Measurements from ENCODE around the gene CLDN34.

Gene CLDN34

DNA sequence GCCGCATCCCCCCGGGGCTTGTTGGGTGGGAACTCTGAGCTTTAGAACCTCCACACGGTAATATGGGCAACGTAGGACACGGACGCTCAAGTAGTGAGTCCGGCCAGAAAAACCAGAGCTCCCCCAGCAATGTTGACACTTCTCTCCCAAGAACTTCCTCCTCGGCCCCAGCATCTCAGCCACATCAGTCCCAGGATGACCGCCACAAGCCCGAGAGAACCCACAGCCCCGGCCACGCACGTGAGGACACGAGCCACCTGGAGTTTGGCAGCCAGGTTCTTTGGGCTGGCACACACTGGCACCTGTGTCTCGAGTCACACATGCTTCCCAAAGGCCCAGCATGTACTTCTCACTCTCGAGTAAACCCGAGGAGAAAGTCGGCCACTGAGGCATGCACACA, 16.3 kb downstream of the CLDN34 start:
- no peak for DNase-seq

- no peak for DNase-seq
Observed at GRCh38 chrX:9983846-9984245, 16.7 kb downstream of the CLDN34 start.

GRCh38 chrX:9988762-9989161, 21.6 kb downstream of the CLDN34 start:
- no peak for DNase-seq

GRCh38 chrX:9992061-9992460, 24.9 kb downstream of the CLDN34 start:
- no peak for DNase-seq

- DNase-seq = no peak
Observed at GRCh38 chrX:9992724-9993123, 25.6 kb downstream of the CLDN34 start.

DNA sequence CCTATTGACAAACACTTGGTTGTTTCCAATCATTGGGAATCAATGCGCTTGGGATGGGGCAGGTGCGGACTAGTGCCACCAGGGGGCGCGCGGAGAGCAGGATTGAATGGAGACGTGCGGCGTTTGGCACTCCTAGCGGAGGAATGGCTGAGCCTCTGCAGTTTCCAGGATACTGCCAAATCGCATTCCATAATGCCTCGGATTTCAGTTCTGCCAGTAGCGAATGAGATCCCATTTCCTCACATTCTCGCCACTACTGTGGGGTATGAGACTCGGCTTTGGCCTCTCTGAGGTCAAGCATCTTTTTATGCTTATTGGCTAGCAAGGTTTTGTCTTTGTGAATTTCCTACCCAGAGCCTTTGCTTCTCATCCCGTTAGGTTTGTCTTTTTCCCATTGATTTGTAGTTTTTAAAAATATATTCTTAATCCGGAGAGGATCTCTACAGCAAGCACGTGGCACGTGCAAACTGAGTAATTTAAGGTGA, 28.7 kb downstream of the CLDN34 start:
- peak; percentile 28 to 61 (median 52) for DNase-seq

- no peak for DNase-seq
Observed at GRCh38 chrX:9997041-9997440, 29.9 kb downstream of the CLDN34 start.

DNA sequence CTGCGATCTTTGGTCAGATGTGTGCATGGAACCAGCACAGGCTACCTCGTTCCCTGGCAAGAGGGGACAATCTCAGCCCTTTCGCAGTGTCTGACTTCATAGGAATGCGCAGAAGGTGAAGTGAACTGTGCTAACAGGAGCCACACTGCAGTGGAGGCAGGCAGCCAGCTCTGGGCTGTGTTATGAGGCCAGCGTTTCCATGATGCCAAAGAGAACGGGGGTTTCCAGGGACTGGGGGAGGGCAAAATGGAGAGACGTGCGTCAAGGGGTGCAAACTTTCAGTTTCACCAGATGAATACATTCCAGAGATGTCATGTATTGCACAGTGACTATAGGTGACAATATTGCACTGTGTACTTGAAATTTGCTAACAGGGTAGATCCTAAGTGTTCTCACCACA, 30.4 kb downstream of the CLDN34 start:
- DNase-seq = peak in 2 of 4 experiments; percentile 21 to 26

GRCh38 chrX:10001496-10001895, 34.3 kb downstream of the CLDN34 start:
- no peak for DNase-seq

GRCh38 chrX:10004832-10005475, 37.8 kb downstream of the CLDN34 start:
- no peak for DNase-seq

DNA sequence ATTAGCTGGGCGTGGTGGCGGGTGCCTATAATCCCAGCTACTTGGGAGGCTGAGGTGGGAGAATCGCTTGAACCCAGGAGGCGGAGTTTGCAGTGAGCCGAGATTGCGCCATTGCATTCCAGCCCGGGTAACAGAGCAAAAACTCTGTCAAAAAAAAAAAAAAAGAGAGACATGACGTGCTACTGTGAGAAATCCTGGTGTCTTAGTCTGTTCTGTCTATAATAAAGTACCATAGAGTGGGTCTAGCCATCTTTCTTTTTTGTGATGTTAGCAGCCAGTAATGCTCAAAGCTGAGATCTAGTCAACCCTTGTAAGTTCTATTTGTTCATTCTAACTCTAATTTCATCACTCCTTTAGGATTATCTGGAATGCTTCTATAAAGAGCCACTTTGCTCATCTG, 38.9 kb downstream of the CLDN34 start:
- no peak for DNase-seq

GRCh38 chrX:10006770-10007169, 39.6 kb downstream of the CLDN34 start:
- no peak for DNase-seq

DNA sequence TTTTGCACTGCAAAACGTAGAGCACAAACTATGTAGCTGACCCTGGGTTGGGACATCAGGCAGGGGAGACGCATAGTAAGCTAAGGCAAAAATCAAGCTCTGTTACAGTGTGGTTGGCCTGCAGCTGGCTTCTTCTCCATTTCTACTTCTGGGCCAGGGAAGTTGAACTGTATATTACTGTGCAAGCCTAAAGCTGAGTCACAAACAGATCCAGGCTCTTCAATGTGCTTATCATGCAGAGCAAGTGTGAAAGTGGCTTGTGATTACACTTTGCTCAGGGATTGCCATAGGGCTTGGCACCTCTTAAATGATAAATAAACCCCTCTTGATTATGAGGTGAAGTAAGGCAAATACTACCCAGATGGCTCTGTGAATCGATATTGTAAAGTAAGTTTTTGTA, 40.5 kb downstream of the CLDN34 start:
- DNase-seq = no peak

DNA sequence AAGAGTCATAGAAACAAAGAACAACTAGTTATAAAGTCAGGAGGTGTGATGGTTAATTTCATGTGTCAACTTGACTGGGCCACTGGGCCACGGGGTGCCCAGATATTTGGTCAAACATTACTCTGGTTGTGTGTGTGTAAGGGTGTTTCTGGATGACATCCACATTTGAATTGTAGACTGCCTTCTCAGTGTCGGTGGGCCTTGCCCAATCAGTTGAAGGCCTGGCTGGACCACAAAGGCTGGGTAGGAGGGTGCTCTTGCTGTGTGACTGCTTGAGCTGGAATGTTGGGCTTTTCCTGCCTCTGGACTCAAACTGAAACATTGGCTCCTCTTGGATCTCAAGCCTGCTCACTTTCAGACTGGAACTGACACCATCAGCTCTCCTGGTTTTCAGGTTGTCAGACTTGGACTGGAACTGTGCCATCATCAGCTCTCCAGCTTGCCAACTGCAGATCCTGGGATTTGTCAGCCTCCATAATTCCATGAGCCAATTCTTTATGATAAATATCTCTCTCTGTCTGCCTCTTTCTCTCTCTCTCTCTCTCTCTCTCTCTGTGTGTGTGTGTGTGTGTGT, 41.4 kb downstream of the CLDN34 start:
- DNase-seq = no peak

DNA sequence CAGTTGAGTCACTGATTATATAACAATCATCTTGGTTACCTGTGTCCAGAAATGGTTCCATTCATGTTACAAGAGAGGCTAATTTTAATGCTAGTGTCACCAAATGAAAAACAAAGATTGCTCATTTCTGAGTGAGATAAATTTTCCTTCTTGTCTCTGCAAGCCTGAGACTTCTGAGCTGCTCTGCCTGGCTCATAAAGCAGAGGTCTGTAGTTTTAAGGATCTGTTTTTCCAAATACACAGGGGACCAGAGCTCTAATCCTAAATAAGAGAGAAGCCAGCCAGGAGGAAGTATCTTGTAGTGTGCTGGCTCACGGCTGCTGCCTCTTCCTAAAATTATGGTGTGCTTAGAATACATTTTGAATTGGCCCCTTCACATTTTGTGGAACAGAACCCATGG, 42.6 kb downstream of the CLDN34 start:
- DNase-seq = no peak

DNA sequence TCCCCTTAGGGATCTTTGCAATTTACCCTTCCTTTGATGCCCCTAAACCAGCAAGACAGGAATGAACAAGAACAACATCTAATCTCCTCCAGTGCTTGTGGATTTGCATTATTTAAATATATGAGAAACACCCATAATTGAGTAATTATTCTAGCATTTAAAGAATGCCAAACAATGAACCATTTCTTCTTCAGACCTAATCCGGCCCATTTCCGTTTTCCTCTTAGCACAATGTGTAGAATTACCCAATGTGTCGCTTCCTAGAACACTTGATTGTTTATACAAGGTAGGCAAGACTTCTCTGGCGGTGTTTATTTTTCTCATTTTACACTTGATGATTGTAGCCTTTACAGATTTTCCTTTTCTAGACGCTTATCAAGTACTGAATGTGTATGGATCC, 43.5 kb downstream of the CLDN34 start:
- DNase-seq = no peak

DNA sequence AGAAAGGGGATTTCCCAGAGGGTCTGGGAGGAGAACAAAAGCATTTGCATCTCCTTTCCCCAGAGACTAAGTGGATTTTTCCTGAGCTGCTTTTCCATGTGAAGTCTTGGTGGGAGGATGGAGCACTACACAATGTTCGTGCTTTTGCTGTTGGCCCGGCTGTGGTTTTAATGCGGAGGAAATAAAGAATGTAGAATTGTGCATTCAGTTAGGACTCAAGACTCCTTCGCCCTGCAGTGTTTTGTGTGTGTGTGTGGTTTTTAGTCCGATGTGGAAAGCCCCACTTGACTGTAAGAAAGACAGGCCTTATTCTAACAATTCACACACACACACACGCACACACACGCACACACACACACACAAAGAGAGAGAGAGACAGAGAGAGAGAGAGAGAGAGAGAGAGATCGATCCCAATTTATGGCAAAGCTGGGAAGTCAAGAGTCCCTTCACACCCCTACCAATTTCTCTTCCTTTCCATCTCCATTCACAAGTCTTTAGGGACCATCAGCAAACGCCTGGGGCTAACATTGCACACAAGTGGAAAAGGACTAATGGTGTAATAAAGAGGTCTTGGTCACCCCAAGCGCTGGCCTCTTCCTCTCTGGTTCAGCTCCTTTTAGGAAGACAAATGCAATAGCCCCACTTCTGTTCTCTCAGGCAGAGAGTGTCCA, 44.2 kb downstream of the CLDN34 start:
- no peak for DNase-seq

GRCh38 chrX:10011991-10012390, 44.8 kb downstream of the CLDN34 start:
- no peak for DNase-seq

DNA sequence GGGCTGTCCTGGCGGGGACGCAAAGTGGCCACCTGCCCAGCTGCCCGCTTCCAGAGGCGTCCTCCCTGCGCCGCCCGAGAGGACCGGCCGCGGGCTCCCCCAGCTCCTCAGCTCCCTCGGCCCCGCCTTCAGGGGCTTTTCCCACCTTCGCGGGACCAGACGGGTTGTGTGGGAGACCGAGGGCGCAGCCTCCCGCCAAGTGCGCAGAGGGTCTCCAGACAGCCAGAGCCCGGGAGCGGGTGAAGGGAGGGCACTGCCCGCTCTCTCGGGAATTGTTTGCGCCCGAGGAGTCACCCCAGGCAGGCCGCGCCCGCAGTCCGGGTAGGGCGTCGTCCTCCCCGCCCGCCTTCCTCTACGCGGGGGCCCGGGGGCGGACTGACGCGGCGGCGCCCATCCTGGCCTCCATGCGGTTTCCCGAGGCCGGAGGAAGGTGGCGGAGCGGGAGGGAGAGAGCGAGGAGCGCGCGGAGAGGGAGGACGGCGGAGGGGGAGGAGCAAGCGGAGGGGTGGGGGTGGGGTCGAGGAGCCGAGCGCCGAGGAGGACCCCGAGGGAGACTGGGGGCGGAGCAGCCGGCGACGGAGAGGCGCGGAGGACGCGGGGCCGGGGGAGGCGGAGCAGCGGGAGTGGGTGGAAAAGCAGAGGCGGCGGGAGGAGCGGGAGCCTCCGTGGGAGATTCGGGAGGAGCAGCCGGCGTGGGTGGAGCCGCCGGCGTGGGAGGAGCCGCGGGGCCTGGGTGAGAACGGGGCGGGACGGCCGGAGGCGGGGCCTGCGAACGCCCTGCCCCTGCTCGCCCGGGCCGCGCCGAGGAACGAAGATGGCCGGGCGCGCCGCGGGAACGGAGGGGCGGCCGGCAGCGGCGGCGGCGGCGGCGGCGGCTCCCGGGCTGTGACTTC, 47.5 kb downstream of the CLDN34 start:
- peak; percentile 34 to 63 (median 49) for DNase-seq

DNA sequence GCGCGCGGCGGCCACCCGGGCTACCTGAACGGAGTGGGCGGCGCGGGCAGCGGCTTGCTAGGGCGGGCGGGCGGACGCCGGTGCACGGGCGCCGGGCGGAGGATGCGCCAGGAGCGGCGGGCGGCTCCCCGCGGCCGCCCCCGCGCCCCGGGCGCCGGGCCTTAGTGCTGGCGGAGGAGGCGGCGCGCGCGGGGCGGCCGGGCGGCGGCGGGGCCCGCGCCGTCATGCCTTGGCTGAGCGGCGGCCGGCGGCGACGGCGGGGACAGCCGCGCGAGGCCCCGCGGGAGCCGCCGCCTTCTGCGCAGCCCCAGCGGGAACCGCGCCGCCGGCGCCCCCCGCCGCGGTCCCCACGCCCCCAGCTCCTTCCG, 48.2 kb downstream of the CLDN34 start:
- no peak for DNase-seq

GRCh38 chrX:10015723-10016518, 48.8 kb downstream of the CLDN34 start:
- peak in 1 of 4 experiments; percentile 1 for DNase-seq

DNA sequence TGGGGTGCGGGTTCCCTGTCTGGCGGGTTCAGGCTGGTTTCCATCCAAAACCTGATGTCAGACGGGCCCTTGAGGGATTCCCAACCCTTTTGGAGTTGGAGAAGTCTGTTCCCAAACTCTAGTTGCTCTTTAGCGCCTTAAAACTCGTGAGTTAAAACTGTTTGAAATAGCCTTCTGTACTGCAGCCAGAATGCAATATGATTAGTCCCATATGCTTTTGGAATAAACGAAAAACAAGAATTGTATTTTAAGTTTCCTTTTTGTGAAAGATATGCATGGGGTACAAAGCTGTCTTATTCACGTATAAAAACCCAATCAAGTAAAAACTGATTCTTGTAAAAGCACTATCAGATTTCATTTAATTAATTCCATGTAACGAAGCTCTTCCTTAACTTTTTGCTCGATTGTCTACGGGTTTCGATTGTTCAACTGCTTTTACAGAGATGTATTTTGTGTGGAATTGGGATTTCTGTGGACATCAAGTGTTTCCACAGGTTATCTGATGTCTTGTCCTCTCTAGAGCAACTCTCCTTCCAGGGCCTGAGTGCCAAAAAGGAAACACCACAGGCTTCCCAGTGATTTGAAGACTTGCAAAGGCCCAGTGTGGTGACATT, 49.5 kb downstream of the CLDN34 start:
- no peak for DNase-seq
